GM21447 (cell line): Measurements from ENCODE around the gene C1QC.
"Not testable (repeated sequence)": the region's sequence is repeated elsewhere in the genome, so short reads cannot be mapped to it uniquely, and the experiment has no call there.

Source experiments
- ATAC-seq: cut with Tn5 transposase; IDR thresholded peaks from one replicate; pipeline ENCODE4 v1.9.1; 2021; ENCODE audit not compliant: unreplicated experiment

The C1QC gene

GRCh38 chr1:22646384-22646783 lies 3.0 kb downstream of the C1QC start:
- no peak for ATAC-seq

GRCh38 chr1:22650089-22650693 lies 6.8 kb downstream of the C1QC start:
- no peak for ATAC-seq

- no peak for ATAC-seq
These were observed 8.8 kb downstream of the C1QC start for GRCh38 chr1:22651941-22652856.

- ATAC-seq = no peak
These were observed 9.5 kb downstream of the C1QC start, which contains the start of gene C1QB for GRCh38 chr1:22652881-22653316. Gene C1QB, plus strand, starts transcription at chr1:22653236. Its CDS starts 6,227 bp downstream, at chr1:22659463.

GRCh38 chr1:22654692-22655091 lies 11.3 kb downstream of the C1QC start:
- no peak for ATAC-seq

- no peak for ATAC-seq
These were observed 15.1 kb downstream of the C1QC start for GRCh38 chr1:22658385-22659163.

- ATAC-seq = no peak
These were observed 17.3 kb downstream of the C1QC start for GRCh38 chr1:22660716-22661241.

- no peak for ATAC-seq
These were observed 18.4 kb downstream of the C1QC start for GRCh38 chr1:22661880-22662279.

- no peak for ATAC-seq
These were observed 18.9 kb downstream of the C1QC start for GRCh38 chr1:22662318-22662717.

- no peak for ATAC-seq
These were observed 19.6 kb downstream of the C1QC start for GRCh38 chr1:22662986-22663408.

GRCh38 chr1:22665752-22666151 lies 22.3 kb downstream of the C1QC start:
- no peak for ATAC-seq

- no peak for ATAC-seq
These were observed 23.0 kb downstream of the C1QC start for GRCh38 chr1:22666412-22666811.

- ATAC-seq = not testable (repeated sequence)
These were observed 25.4 kb downstream of the C1QC start for GRCh38 chr1:22668840-22669239.

GRCh38 chr1:22670352-22670975 lies 27.0 kb downstream of the C1QC start:
- ATAC-seq = no peak

- no peak for ATAC-seq
These were observed 28.6 kb downstream of the C1QC start for GRCh38 chr1:22671999-22672398.

GRCh38 chr1:22673486-22674409 lies 30.3 kb downstream of the C1QC start:
- ATAC-seq = no peak

GRCh38 chr1:22674410-22674749 lies 30.9 kb downstream of the C1QC start:
- ATAC-seq = no peak

GRCh38 chr1:22676151-22676550 lies 32.7 kb downstream of the C1QC start:
- not testable (repeated sequence) for ATAC-seq

- no peak for ATAC-seq
These were observed 33.6 kb downstream of the C1QC start for GRCh38 chr1:22676916-22677583.
